Measurements from ENCODE around the gene GALNT2.
A peak's percentile ranks its signal among the peaks of the same experiment; 100 is the strongest.

The GALNT2 gene

DNA sequence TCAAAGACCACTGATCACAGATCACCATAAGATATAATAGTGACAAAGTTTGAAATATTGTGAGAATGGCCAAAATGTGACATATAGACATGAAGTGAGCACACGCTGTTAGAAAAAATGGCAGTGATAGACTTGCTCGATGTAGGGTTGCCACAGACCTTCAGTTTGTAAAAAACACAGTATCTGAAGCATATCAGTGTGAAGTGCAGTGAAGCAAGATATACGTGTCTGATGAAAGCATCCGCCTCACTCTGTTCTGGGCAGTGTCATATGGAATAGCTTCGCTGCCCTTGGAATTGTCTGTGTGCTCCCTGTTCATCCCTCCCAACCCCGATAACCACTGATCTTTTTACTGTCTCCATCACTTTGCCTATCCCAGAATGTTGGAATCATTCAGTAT lies 50.7 kb downstream of the GALNT2 start:
- no peak for DNase-seq

DNA sequence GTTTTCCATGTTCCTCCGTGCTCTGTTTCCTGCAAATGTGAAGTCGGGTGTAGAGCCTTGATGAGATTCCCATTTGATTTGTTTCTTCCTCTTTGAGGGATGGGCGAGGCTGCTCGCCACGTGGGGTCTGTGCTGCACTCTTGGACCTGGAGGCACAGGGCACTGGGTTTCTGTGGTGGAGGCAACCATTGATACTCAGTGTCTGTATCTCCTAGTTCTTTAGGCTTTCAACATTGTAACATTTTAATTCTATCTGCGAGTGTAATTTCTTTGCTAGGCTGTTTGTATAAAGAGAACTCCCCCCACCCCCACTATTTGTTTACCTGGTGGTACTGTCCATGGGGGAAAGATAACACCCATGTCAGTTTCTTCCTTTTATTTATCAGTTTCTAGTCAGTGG lies 52.3 kb downstream of the GALNT2 start:
- no peak for DNase-seq

GRCh38 chr1:230120289-230120920 lies 53.4 kb downstream of the GALNT2 start:
- no peak for DNase-seq

DNA sequence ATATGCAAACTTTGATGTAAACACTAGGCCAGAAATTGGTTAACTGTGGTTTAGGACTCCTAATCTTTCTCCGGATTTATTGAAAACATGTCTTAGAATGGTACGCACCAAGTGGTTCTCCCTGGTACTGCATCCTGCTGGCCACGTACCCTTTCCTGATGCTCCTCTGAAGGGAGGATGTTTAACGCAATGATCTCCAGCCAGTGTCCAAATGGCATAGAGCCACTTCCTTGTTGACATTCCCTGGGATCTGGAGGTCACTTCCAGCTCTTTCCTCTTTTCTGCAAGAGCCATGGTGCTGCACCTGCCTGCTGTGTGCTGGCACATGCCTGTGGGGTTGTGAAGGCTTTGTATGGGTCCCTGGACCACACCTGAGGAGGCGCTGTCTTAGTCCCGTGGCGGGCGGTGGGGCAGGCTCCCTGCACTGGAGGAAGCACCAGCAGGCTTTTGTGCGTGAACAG lies 53.9 kb downstream of the GALNT2 start:
- no peak for DNase-seq

GRCh38 chr1:230121950-230122349 lies 54.9 kb downstream of the GALNT2 start:
- no peak for DNase-seq

- no peak for DNase-seq
These were observed 55.6 kb downstream of the GALNT2 start for GRCh38 chr1:230122366-230123279.

DNA sequence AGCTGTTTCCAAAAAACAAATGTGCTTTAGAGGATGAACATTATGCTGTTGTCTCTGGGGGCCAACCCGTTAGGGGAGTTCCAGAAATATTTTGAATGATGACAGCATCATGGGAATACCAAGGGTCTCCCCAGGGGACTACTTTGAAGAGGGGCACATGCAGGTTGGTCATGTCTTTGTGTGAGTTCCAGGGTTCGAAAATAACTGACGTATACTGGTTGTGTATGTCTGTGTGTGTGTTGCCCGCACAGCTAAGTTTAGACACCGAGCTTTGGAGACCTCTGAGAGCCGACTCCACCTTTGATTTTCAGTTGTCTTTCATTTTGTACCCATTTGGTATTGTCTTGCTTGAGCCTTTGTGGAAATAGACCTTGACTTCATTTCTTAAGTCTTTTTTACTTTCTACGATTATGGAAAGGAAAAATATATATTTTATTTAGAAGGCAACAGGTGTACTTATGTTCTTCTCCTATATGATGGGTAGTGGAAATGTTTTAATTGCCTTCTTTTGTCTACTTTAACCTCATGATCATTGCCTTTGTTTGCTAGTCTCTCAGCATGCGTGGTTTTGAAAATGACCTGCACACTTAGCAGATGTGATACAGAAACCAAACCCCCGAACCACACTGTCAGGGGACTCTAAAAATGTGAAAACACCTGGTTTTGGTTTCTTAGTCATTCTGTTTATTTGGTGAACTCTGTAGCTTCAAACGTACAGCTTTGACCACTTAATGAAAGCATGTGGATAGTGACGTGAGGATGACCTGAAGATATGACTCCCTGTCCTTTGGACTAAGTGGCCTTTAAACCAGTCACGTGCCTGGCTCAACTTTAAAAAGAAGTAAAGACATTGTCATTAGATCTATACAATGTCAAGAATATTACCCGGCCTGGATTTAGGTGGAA lies 56.5 kb downstream of the GALNT2 start:
- no peak for DNase-seq

- DNase-seq, result no peak
These were observed 57.4 kb downstream of the GALNT2 start for GRCh38 chr1:230124186-230125128.

GRCh38 chr1:230125141-230125540 lies 58.1 kb downstream of the GALNT2 start:
- DNase-seq, result no peak

DNA sequence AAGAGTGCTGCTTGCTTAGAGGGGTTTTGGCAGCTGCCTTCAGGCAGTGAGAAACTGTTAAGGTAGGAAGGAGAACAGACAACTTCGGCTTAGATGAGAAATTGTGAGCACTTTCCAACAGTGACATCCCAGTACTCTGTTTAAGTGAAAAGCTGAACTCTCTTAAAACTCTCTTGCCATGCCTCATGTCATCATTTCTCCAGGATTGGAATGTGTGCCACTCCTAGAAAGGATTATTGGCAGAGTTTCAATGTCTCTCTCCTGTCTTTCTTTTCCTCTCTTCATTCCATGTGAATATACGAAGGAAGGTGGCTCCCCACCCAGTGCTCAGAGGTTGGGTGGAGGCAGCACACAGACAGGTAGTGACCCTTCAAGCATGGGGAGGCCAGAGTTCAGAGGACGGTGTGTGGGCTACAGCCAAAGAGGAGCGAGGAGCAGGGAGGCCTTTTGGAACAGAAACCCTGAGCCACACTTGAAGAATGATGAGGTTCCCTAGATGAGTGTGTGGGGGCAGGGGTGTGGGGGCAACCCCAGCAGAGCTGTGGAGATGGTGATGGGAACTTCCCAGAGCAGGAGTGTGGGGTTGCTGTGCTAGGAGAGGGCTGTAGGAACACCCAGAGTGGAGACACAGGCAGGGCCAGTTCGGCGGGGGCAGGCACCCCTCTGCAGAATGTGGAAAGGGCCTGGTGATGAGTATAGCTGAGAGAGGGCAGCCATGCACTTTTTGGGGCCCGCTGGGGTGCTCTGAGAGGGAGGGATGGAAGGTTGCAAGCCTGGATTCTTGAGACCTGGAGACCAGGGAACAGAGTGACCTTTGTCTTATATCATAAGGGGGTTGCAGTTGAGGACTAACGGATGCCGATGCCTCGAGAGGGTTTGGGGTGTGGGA lies 58.8 kb downstream of the GALNT2 start:
- DNase-seq, result no peak

DNA sequence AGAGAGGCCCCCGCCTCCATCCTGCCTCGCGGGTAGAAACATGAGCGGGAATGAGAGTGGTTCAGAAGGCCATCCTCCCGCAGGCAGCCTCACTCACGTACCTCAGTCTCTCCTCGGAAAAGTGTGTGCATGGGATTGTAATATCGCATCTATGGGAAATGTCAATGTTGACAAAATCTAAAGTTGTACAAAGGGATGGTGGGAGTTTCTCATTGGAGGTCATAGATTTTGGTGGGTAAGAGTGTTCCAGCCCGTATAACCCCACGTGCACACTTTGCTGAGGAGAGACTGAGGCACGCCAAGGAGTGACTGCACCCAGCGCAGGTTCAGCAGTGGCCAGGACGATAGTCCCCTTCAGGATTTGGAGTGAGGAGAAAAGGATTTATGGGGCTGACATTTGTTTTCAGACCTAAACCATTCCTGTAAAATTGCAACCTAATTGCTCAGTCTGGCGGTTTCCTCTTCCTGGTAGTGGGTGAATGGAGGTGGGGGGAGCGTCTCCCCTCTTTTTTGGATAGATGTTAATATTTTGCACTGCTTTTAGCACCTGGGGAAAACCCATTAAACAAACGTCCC lies 59.6 kb downstream of the GALNT2 start:
- no peak for DNase-seq

DNA sequence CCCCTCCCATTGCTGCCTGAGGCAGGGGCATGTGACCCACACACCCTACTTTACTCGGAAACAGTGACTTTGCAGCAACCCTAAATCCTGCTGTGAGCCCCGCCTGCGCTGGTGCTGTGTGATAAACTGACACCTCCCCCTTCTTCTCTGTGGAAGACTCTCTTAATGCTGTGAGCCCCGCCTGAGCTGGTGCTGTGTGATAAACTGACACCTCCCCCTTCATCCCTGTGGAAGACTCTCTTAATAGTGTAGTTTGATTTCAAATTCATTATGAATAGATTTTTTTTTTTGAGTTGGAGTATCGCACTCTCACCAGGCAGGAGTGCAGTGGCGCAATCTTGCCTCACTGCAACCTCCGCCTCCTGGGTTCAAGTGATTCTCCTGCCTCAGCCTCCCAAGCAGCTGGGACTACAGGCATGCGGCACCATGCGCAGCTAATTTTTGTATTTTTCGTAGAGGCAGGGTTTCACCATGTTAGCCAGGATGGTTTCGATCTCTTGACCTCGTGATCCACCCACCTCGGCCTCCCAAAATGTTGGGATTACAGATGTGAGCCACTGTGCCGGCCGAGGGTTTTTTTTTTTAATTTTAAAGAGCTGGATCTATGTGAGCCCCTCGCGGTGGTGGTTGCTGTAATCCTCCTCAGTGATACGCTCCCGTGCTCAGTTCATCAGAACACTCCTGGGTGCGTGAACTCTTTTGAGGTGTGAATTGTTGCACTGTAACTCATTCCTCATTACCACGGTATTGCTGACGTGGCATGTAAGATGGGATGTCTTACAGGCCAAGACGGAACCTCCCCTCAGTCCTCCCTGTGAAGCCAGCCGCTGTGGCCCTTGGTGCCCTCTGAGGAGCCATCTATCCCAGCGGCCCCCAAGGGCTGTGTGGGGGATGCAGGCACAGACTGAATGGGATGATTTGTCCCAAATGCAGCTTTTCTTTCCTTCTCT lies 60.3 kb downstream of the GALNT2 start:
- no peak for DNase-seq

- no peak for DNase-seq
These were observed 61.7 kb downstream of the GALNT2 start for GRCh38 chr1:230128569-230129285.

DNA sequence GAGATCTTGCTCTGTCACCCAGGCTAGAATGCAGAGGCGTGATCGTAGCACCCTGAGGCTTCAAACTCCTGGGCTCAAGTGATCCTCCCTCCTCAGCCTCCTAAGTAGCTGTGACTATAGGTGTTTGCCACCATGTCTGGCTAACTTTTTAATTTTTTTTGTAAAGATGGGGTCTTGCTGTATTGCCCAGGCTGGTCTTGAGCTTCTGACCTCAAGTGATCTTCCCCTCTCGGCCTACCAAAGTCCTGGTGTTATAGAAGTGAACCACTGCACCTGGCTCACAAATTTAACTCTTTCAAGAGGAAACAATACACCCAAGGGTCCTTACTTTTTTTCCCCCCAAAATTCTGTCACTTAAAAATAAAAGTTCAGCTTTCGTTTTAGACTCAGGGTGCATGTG lies 62.3 kb downstream of the GALNT2 start:
- no peak for DNase-seq

GRCh38 chr1:230130172-230130944 lies 63.3 kb downstream of the GALNT2 start:
- peak; percentile 73 for DNase-seq

GRCh38 chr1:230131457-230131856 lies 64.4 kb downstream of the GALNT2 start:
- no peak for DNase-seq

DNA sequence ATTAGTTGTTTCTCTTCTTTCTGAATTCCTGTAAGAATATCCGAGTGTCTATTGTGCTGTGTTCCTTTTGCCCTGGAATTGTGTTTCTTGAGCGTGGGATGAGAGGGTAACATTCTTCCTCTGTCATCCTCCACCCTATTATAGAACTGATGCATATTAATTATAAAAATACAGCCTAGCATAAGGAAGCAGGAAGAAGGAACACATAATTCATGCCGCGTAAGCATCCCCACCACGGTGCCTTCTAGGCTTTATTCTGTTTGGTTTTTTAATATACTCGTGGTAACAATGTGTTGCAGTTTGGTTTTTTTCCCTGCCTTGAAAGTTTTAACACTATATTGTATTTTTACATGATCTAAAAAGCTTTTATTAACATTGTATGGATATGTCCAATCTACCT lies 65.7 kb downstream of the GALNT2 start:
- DNase-seq, result no peak

GRCh38 chr1:230135726-230136125 lies 68.7 kb downstream of the GALNT2 start:
- no peak for DNase-seq
